Left ventricle myocardium inferior (tissue), 1 donor: ENCODE measurements around the gene VPS29. TPM values are rescaled to one million over a fixed set of nuclear protein-coding genes. Genes with fewer than 3 reads are reported as not detected.

Source experiments
- DNase-seq: peaks from one replicate; pipeline ENCODE4 v3.0.0-alpha.2; 2020
- H3K27ac ChIP-seq: fragments of 200-600 bp; replicated peaks from 2 replicates; pipeline ENCODE4 v1.8.0; 2021
- H3K27me3 ChIP-seq: fragments of 200-600 bp; 2 replicates; pipeline ENCODE4 v1.8.0; 2021; ENCODE audit warnings: low read depth
- H3K36me3 ChIP-seq: fragments of 200-600 bp; 2 replicates; pipeline ENCODE4 v1.8.0; 2021
- H3K4me1 ChIP-seq: fragments of 200-600 bp; 2 replicates; pipeline ENCODE4 v1.8.0; 2021
- H3K4me3 ChIP-seq: fragments of 200-600 bp; 2 replicates; pipeline ENCODE4 v1.8.0; 2021; ENCODE audit warnings: mild to moderate bottlenecking, moderate library complexity
- H3K9me3 ChIP-seq: fragments of 200-600 bp; replicated peaks from 2 replicates; pipeline ENCODE4 v1.8.0; 2021
- CTCF ChIP-seq: fragments of 200-600 bp; IDR thresholded peaks from 2 replicates; pipeline ENCODE4 v1.8.0; 2021; ENCODE audit warnings: antibody characterized with exemption, mild to moderate bottlenecking, borderline replicate concordance
- intact Hi-C: fragments of 100-400 bp; cut with micrococcal nuclease; formaldehyde crosslinking; loops from one replicate; pipeline ENCODE4 v1.11.0; 2022
- total RNA-seq: library from RNA; stranded (reverse); fragmentation: NEBNext Ultra II Directional; extraction: Animal tissue kit (Norgen Biotek cat#: 25700); gene quantifications from one replicate; pipeline ENCODE4 v1.2.1, GENCODE V29; 2021
- donor health status: DM: no; HTN: yes; CAD: no; lungs with severe emphysema.

VPS29 gene
- total RNA-seq, 1 donor from 2014 or later: 91.1 TPM

- no peak for DNase-seq
These were observed 48.2 kb downstream of the VPS29 start for GRCh38 chr12:110453569-110454296.

GRCh38 chr12:110451263-110451662 lies 50.6 kb downstream of the VPS29 start:
- Histone ChIP-seq H3K27ac (peak overlapping the region; percentile 94), H3K9me3 (no peaks in the 10 kb centered on the region), H3K4me3 (no peak overlapping the region), H3K27me3 (no peaks in the 10 kb centered on the region), H3K4me1 (peaks cover 41% of the 10 kb centered on the region), H3K36me3 (peaks cover 42% of the 10 kb centered on the region)
- intact Hi-C loops: no loop called here
- DNase-seq: no peak
- TF ChIP-seq CTCF: no peak

More at GRCh38 chr12:110453569-110454296, 48.2 kb downstream of the VPS29 start:
- Histone ChIP-seq H3K4me1 (peaks cover 23% of the 10 kb centered on the region), H3K27me3 (no peaks in the 10 kb centered on the region), H3K9me3 (no peaks in the 10 kb centered on the region), H3K4me3 (no peak overlapping the region), H3K36me3 (peaks cover 55% of the 10 kb centered on the region), H3K27ac (no peak overlapping the region)
- no peak for TF ChIP-seq CTCF
- intact Hi-C loops: no loop called here

- H3K27ac ChIP-seq: peak within 1 kb of the TSS; percentile 94
- peak; percentile 89 for TF ChIP-seq CTCF
- H3K4me3 ChIP-seq: peak within 1 kb of the TSS; percentile 87
- H3K4me1 ChIP-seq: peaks cover 50% of the 10 kb centered on the region
- peaks cover 40% of the 10 kb centered on the region for H3K36me3 ChIP-seq
- no peaks in the 10 kb centered on the region for H3K9me3 ChIP-seq
- intact Hi-C loops: no loop called here
- H3K27me3 ChIP-seq: no peaks in the 10 kb centered on the region
- peak; percentile 96 for DNase-seq
These were observed 52.0 kb downstream of the VPS29 start, which contains the start of gene ARPC3 for GRCh38 chr12:110449799-110450497. Gene ARPC3 (minus strand): TSS chr12:110450337. CDS start chr12:110450260, 77 bp downstream.

GRCh38 chr12:110444455-110444854 lies 57.5 kb downstream of the VPS29 start:
- H3K27ac ChIP-seq: no peak overlapping the region
- no peaks in the 10 kb centered on the region for H3K9me3 ChIP-seq
- no peak overlapping the region for H3K4me3 ChIP-seq
- no peak for DNase-seq
- no peak for TF ChIP-seq CTCF
- intact Hi-C loops: no loop called here
- H3K27me3 ChIP-seq: no peaks in the 10 kb centered on the region
- peaks cover 34% of the 10 kb centered on the region for H3K4me1 ChIP-seq
- H3K36me3 ChIP-seq: peaks cover 73% of the 10 kb centered on the region

Other genes starting within 250 kb of the VPS29 start
- gene ATP2A2, start 220.9 kb downstream of the VPS29 start, total RNA-seq: 1,955 TPM
- gene ANAPC7, start 98.4 kb downstream of the VPS29 start, total RNA-seq: 32.0 TPM
- 84.5 TPM for gene ARPC3, start 51.8 kb downstream of the VPS29 start, total RNA-seq
- gene GPN3, start 33.9 kb downstream of the VPS29 start, total RNA-seq: 29.3 TPM
- 4.2 TPM for gene FAM216A, start 33.3 kb downstream of the VPS29 start, total RNA-seq
- 0.63 TPM for gene RAD9B, start 220 bp upstream of the VPS29 start, total RNA-seq
- gene PPTC7, start 81.2 kb upstream of the VPS29 start, total RNA-seq: 103 TPM
- 21.6 TPM for gene TCTN1, start 112.0 kb upstream of the VPS29 start, total RNA-seq
- 11.5 TPM for gene HVCN1, start 187.0 kb upstream of the VPS29 start, total RNA-seq
- gene PPP1CC, start 240.8 kb upstream of the VPS29 start, total RNA-seq: 156 TPM